Astrocyte (in vitro differentiated cells and primary cell): ENCODE measurements around the gene SCPEP1. TPM values are rescaled to one million over a fixed set of nuclear protein-coding genes. Genes with fewer than 3 reads are reported as not detected.

ENCODE experiments used
- DNase-seq: peaks from one replicate; pipeline ENCODE4 v3.0.0-alpha.2; 2010; ENCODE audit warnings: low read depth
- FAIRE-seq: peaks from 2 replicates; lab custom pipeline; 2011; peaks lifted over from hg19 to GRCh38; lab: Jason Lieb, UNC
- H2AFZ ChIP-seq: 2 replicates; pipeline ENCODE4 v1.6.0; 2012; ENCODE audit warnings: low read depth, low read length, inconsistent platforms
- H3K27ac ChIP-seq: 2 replicates; pipeline ENCODE4 v1.5.1; 2011; ENCODE audit warnings: low read depth, low read length, inconsistent platforms
- H3K27me3 ChIP-seq: 2 replicates; pipeline ENCODE4 v1.6.0; 2011; ENCODE audit warnings: low read length, inconsistent platforms; ENCODE audit not compliant: insufficient read depth
- H3K36me3 ChIP-seq: 2 replicates; pipeline ENCODE4 v1.5.1; 2011; ENCODE audit warnings: low read length, inconsistent platforms; ENCODE audit not compliant: insufficient read depth
- H3K4me1 ChIP-seq: 2 replicates; pipeline ENCODE4 v1.5.1; 2011; ENCODE audit warnings: low read length, inconsistent platforms; ENCODE audit not compliant: insufficient read depth
- H3K4me2 ChIP-seq: 2 replicates; pipeline ENCODE4 v1.6.0; 2012; ENCODE audit warnings: low read length, inconsistent platforms
- H3K4me3 ChIP-seq: 2 replicates; pipeline ENCODE4 v1.5.1; 2011; ENCODE audit warnings: low read depth, mild to moderate bottlenecking, low read length, inconsistent platforms; ENCODE audit not compliant: insufficient read depth
- H3K79me2 ChIP-seq: 2 replicates; pipeline ENCODE4 v1.6.0; 2012; ENCODE audit warnings: mild to moderate bottlenecking, low read length, inconsistent platforms; ENCODE audit not compliant: insufficient read depth
- H3K9ac ChIP-seq: 2 replicates; pipeline ENCODE4 v1.6.0; 2012; ENCODE audit warnings: mild to moderate bottlenecking, low read length, inconsistent platforms
- H3K9me3 ChIP-seq: 2 replicates; pipeline ENCODE4 v1.5.1; 2012; ENCODE audit warnings: low read depth, mild to moderate bottlenecking, low read length, inconsistent platforms; ENCODE audit not compliant: insufficient read depth
- H4K20me1 ChIP-seq: 2 replicates; pipeline ENCODE4 v1.6.0; 2012; ENCODE audit warnings: low read length, inconsistent platforms; ENCODE audit not compliant: insufficient read depth
- H3K27ac Mint-ChIP-seq: one replicate; pipeline ENCODE4 v1.8.0; 2021; ENCODE audit warnings: mild to moderate bottlenecking, mixed read lengths; ENCODE audit not compliant: unreplicated experiment
- H3K27me3 Mint-ChIP-seq: one replicate; pipeline ENCODE4 v1.8.0; 2021; ENCODE audit warnings: low read depth, mixed read lengths; ENCODE audit not compliant: unreplicated experiment
- H3K36me3 Mint-ChIP-seq: one replicate; pipeline ENCODE4 v1.8.0; 2021; ENCODE audit warnings: low read depth, mixed read lengths; ENCODE audit not compliant: unreplicated experiment
- H3K4me1 Mint-ChIP-seq: one replicate; pipeline ENCODE4 v1.8.0; 2021; ENCODE audit warnings: low read depth, mixed read lengths; ENCODE audit not compliant: unreplicated experiment
- H3K4me3 Mint-ChIP-seq: one replicate; pipeline ENCODE4 v1.8.0; 2021; ENCODE audit warnings: mild to moderate bottlenecking, moderate library complexity, mixed read lengths; ENCODE audit not compliant: unreplicated experiment
- H3K9me3 Mint-ChIP-seq: one replicate; pipeline ENCODE4 v1.8.0; 2021; ENCODE audit warnings: mild to moderate bottlenecking, mixed read lengths; ENCODE audit not compliant: unreplicated experiment
- EZH2 ChIP-seq: IDR thresholded peaks from 2 replicates; pipeline ENCODE4 v1.6.1; 2012; ENCODE audit warnings: mild to moderate bottlenecking, low read length, inconsistent platforms; ENCODE audit not compliant: insufficient read depth
- total RNA-seq: library from RNA; stranded (reverse); gene quantifications from 2 replicates; pipeline ENCODE4 v1.2.1, GENCODE V29; 2021
- TF ChIP-seq, protein P1 (sequence below): IDR thresholded peaks from 2 replicates; pipeline ENCODE4 v1.5.1; 2011; ENCODE audit warnings: low read depth, mild to moderate bottlenecking, inconsistent platforms, low read length, moderate library complexity; ENCODE audit not compliant: insufficient read depth

Gene SCPEP1
- total RNA-seq, 1 donor from 2014 or later = 27.1 TPM

DNA sequence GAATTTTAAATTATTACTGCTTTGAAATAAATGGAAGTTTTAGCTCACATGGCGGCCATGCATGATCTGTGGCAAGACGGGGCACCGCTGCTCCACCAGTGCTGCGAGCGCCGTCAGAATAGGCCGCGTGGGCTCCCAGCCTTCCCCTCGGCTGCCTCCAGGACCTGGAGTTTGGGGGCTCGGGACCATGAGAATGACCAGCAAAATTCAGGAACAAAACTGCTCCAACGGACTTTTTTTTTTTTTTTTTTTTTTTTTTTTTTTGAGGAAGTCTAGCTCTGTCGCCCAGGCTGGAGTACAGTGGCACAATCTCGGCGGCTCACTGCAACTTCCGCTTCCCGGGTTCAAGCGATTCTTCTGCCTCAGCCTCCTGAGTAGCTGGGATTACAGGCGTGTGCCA is 68.8 kb downstream of the SCPEP1 start:
- no peak overlapping the region for H2AFZ ChIP-seq

DNA sequence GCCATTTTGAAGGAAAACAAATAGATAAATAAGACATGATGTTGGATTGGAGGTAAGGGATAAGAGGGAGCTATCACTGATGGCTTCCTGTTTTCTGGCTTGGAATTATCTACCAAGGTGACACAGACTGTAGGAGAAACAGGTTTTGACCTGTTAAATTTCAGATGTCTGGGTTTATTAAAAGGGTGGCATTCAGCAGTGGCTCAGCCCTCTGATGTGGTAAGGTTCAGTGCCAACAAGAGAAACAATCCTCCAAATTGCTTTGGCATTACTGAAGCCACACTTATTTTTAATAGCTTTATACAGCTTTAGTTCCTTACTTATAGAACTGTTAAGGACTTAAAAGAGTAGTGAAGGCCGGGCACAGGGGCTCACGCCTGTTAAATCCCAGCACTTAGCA is 70.2 kb downstream of the SCPEP1 start:
- H3K36me3 ChIP-seq = no peaks in the 10 kb centered on the region
- H3K27me3 Mint-ChIP-seq = peaks cover 3% of the 10 kb centered on the region
- TF ChIP-seq, protein P1, sequence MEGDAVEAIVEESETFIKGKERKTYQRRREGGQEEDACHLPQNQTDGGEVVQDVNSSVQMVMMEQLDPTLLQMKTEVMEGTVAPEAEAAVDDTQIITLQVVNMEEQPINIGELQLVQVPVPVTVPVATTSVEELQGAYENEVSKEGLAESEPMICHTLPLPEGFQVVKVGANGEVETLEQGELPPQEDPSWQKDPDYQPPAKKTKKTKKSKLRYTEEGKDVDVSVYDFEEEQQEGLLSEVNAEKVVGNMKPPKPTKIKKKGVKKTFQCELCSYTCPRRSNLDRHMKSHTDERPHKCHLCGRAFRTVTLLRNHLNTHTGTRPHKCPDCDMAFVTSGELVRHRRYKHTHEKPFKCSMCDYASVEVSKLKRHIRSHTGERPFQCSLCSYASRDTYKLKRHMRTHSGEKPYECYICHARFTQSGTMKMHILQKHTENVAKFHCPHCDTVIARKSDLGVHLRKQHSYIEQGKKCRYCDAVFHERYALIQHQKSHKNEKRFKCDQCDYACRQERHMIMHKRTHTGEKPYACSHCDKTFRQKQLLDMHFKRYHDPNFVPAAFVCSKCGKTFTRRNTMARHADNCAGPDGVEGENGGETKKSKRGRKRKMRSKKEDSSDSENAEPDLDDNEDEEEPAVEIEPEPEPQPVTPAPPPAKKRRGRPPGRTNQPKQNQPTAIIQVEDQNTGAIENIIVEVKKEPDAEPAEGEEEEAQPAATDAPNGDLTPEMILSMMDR = no peak
- no peak for TF ChIP-seq EZH2
- no peak overlapping the region for H3K4me2 ChIP-seq
- no peak overlapping the region for H3K4me3 ChIP-seq
- H2AFZ ChIP-seq = no peak overlapping the region
- H3K4me1 Mint-ChIP-seq = no peaks in the 10 kb centered on the region
- H3K9me3 ChIP-seq = no peaks in the 10 kb centered on the region
- no peak for DNase-seq
- H3K27ac Mint-ChIP-seq = no peak overlapping the region
- H3K27me3 ChIP-seq = peaks cover 31% of the 10 kb centered on the region
- no peaks in the 10 kb centered on the region for H3K36me3 Mint-ChIP-seq
- H3K4me1 ChIP-seq = peaks cover 8% of the 10 kb centered on the region
- peaks cover 4% of the 10 kb centered on the region for H3K9me3 Mint-ChIP-seq
- no peaks in the 10 kb centered on the region for H3K79me2 ChIP-seq
- no peak overlapping the region for H3K4me3 Mint-ChIP-seq
- H3K27ac ChIP-seq = no peak overlapping the region
- H3K9ac ChIP-seq = no peak overlapping the region
- no peak for FAIRE-seq
- no peaks in the 10 kb centered on the region for H4K20me1 ChIP-seq

More for the DNA sequence above, 68.8 kb downstream of the SCPEP1 start:
- Mint-ChIP-seq H3K4me1 (no peaks in the 10 kb centered on the region), H3K27me3 (peaks cover 4% of the 10 kb centered on the region), H3K27ac (no peak overlapping the region), H3K36me3 (no peaks in the 10 kb centered on the region), H3K9me3 (peaks cover 4% of the 10 kb centered on the region), H3K4me3 (no peak overlapping the region)
- no peak for FAIRE-seq
- no peaks in the 10 kb centered on the region for H3K9me3 ChIP-seq
- H3K79me2 ChIP-seq = no peaks in the 10 kb centered on the region
- no peak overlapping the region for H3K4me3 ChIP-seq
- H3K27ac ChIP-seq = no peak overlapping the region
- H3K4me1 ChIP-seq = peaks cover 8% of the 10 kb centered on the region
- no peak overlapping the region for H3K9ac ChIP-seq
- H4K20me1 ChIP-seq = no peaks in the 10 kb centered on the region
- H3K27me3 ChIP-seq = peaks cover 34% of the 10 kb centered on the region
- H3K36me3 ChIP-seq = no peaks in the 10 kb centered on the region
- no peak for DNase-seq
- TF ChIP-seq, protein P1 = no peak
- no peak overlapping the region for H3K4me2 ChIP-seq

DNA sequence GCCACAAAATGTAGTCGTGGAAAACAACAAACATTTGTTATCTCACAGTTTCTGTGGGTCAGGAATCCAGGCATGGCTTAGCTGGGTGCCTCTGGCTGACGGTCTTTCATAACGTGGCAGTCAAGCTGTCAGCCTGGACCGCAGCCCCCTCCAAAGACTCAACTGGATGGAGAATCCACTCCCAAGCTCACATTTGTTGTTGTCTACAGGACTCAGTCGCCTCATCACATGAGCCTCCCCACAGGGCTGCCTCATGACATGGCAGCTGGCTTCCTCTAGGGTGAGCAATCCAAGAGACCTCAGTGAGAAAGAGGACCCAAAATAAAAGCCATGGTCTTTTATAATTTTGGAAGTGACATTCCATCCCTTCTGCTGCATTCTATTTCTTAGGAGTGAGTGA is 72.4 kb downstream of the SCPEP1 start:
- H3K4me3 Mint-ChIP-seq = no peak overlapping the region
- no peaks in the 10 kb centered on the region for H4K20me1 ChIP-seq
- H3K36me3 Mint-ChIP-seq = no peaks in the 10 kb centered on the region
- no peaks in the 10 kb centered on the region for H3K27me3 Mint-ChIP-seq
- peaks cover 19% of the 10 kb centered on the region for H3K27me3 ChIP-seq
- no peaks in the 10 kb centered on the region for H3K9me3 ChIP-seq
- H3K4me1 Mint-ChIP-seq = no peaks in the 10 kb centered on the region
- H3K27ac ChIP-seq = no peak overlapping the region
- no peak overlapping the region for H3K9ac ChIP-seq
- DNase-seq = no peak
- no peaks in the 10 kb centered on the region for H3K36me3 ChIP-seq
- no peaks in the 10 kb centered on the region for H3K9me3 Mint-ChIP-seq
- no peak overlapping the region for H3K4me3 ChIP-seq
- TF ChIP-seq, protein P1 = no peak
- no peak for TF ChIP-seq EZH2
- no peak overlapping the region for H3K27ac Mint-ChIP-seq
- H2AFZ ChIP-seq = no peak overlapping the region
- no peak for FAIRE-seq
- H3K4me2 ChIP-seq = no peak overlapping the region
- no peaks in the 10 kb centered on the region for H3K79me2 ChIP-seq
- peaks cover 8% of the 10 kb centered on the region for H3K4me1 ChIP-seq
